NCI-H82 treated with DMSO at 0.1 percent for 48 hours (cell line): Measurements from ENCODE around the gene RBKS.

Experiments
- DNase-seq: peaks from one replicate; lab custom pipeline; 2025; ENCODE audit not compliant: unreplicated experiment; lab: John Stamatoyannopoulos, UW

Gene RBKS

DNA sequence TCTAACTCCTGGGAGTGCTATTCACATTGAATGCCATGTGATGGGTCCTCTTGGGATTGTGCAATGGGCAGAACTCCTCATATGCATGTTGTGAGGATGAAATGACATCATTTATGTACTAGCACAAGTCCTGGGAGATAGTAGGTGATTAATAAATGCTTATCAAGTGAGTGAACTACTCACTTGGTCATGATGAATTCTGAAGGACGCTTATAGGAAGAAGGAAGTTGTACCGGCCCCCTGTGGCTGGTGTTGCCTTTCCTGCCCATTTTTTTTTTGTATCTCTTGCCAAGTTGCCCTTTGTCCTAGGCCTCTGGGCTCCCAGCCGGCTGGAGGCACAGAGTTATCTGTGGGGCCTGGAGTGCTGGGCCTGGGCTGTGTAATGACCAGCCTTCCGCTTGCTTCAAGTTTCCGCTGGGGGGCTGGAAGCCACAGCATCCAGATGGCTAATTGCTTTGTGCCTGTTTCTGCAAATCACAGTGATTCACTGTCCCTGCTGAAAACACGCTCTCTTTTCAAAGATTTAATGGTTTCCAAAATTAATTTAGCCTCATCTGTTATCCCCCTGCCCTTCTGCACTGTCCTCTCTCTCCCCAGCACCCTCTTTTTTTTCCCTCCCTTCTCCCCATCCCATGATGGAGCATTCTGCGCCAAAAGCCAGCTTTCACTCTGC is 152.4 kb downstream of the RBKS start:
- no peak for DNase-seq

DNA sequence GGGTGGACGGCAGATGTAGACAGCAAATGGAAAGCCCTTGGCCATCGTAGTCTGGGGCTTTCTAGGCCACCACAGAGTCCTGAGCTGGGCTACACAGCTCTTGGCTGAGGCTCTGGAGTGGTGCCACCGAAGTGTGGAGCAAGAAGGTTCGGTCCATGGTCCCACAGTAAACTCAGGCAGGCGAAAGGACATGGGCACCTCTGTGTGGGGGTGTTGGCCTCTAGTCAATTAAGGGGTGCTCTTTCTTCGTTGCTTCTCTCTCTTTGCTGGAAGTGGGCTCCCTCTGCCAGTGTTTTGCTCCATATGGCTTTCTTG is 153.3 kb downstream of the RBKS start:
- DNase-seq = no peak

DNA sequence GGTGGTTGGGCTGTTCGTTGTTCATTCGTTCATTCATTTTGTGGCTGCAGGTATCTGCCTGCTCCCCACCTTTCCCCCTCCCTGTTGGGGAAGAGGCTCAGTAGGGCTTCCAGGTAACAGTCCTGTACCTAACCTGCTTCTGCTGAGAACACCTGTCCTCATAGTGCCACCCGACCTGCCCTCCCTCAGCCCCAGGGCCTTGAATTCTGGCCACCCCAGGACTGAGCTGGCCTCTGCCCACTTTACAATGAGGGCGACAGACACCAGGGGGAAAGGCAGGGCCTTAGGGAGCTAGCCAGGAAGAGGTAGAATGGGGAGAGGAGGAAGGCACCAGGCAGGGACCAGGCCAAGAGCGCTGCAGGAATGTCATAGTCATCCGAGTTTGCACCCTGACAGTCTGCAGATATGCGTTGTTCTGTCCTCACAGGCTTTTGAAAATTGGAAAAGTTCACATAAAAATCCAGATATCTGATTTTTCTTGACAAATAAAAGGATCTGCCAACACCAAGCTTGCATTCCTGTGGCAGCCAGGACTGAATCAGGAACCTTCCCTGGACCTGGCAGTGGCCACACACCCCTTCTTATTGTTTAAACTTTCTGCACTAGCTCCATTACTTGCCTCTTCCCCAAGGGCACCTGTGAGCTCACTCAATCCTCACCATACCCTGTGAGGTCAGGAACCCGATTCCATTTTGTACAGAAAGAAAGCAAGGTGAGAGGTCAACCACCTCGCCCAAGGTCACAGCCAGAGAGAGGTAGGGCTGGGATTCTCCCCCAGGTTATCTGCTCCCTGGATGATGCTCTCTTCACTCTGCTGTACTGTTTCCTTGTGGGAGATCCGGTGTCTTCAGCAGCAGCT is 153.9 kb downstream of the RBKS start:
- DNase-seq = no peak

DNA sequence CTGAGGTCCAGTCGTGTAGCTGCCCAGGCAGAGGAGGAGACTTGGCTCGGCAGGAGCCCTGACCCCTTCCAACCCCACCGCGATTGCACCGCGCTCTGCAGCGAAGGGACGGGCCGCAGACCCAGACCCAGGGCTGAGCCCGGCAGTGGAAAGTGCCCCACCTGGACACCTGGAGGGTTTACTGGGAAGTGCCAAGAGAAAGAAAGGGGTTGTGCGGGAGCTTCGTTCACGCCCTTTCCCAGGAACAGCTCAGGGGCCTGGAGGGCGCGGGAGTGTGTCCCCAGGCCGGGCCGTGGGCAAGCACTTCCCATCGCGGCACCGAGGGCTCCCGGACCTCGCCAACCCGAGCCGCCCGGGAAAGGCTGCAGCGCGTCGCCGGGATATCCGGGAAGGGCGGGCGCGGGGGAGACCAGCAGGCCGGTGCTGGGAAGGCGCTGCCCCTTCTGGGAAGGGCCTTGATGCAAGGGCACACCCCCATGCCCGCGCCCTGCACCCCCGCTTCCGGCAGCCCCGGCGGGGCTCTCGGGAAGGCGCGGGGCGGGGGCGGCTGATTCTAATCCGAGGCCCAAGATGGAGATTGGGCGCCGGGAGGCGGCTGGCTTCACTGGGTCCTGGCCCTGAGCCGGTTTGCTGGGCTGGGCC is 154.8 kb downstream of the RBKS start:
- no peak for DNase-seq

DNA sequence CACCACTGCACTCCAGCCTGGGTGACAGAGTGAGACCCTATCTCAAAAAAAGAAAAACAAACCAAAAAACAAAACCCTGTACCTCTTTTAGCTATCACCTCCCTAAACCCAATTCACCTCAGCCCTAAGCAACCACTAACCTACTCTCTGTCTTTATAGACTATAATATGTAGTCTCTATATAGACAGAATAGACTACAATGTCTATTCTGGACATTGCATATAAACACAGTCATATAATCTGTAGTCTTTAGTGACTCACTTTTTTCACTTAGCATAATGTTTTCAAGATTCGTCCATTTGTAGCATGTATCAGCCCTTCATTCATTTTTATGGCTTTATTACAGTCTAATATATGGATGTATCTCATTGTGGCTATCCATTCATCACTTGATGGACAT is 155.9 kb downstream of the RBKS start:
- DNase-seq = no peak
